Measurements from ENCODE around the gene EFNA4.

DNA sequence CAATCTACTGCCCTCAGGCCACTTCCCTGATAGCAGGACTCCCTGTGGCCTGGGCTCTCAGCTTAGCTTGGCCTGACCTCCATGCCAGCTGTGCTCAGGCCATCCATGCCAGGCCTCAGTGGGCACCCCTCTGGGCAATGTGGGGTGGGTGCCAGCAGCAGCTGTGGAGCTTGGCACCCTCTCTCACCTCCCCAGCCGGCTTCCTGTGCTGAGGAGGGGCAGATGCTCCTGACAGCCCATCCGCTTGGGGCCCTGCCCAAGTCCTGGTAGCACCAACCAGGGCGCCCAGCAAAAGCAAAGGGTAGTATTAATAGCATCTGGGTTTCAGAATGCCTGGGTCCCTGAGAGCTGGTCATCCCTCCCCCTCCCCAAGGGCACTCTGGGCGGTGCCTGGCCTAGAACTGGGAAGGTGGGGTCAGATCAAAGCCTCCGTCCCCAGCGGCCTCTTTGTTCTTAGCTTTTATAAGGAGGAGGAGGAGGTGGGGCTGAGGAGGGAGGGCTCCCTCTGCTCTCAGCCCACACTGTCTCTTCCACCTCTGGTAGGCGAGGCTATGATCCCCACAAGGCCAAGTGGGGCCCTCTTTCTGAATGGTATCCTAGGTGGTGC lies 6.1 kb downstream of the EFNA4 start:
- TF ChIP-seq, protein P1, sequence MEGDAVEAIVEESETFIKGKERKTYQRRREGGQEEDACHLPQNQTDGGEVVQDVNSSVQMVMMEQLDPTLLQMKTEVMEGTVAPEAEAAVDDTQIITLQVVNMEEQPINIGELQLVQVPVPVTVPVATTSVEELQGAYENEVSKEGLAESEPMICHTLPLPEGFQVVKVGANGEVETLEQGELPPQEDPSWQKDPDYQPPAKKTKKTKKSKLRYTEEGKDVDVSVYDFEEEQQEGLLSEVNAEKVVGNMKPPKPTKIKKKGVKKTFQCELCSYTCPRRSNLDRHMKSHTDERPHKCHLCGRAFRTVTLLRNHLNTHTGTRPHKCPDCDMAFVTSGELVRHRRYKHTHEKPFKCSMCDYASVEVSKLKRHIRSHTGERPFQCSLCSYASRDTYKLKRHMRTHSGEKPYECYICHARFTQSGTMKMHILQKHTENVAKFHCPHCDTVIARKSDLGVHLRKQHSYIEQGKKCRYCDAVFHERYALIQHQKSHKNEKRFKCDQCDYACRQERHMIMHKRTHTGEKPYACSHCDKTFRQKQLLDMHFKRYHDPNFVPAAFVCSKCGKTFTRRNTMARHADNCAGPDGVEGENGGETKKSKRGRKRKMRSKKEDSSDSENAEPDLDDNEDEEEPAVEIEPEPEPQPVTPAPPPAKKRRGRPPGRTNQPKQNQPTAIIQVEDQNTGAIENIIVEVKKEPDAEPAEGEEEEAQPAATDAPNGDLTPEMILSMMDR (IDR thresholded peaks at IDR 0.05; ENCODE audit: insufficient read depth, low read depth, low read length), result no peak
- TF ChIP-seq EZH2 (IDR thresholded peaks at IDR 0.05; ENCODE audit: insufficient read depth, low read length), result no peak
